Astrocyte (in vitro differentiated cells and primary cell): ENCODE data around the gene CNKSR2. TPM values are rescaled to one million over a fixed set of nuclear protein-coding genes. Genes with fewer than 3 reads are reported as not detected.

Experiments
- DNase-seq: peaks from one replicate; pipeline ENCODE4 v3.0.0-alpha.2; 2010; ENCODE audit warnings: low read depth
- FAIRE-seq: peaks from 2 replicates; lab custom pipeline; 2011; peaks lifted over from hg19 to GRCh38; lab: Jason Lieb, UNC
- H2AFZ ChIP-seq: 2 replicates; pipeline ENCODE4 v1.6.0; 2012; ENCODE audit warnings: low read depth, low read length, inconsistent platforms
- H3K27ac ChIP-seq: 2 replicates; pipeline ENCODE4 v1.5.1; 2011; ENCODE audit warnings: low read depth, low read length, inconsistent platforms
- H3K27me3 ChIP-seq: 2 replicates; pipeline ENCODE4 v1.6.0; 2011; ENCODE audit warnings: low read length, inconsistent platforms; ENCODE audit not compliant: insufficient read depth
- H3K36me3 ChIP-seq: 2 replicates; pipeline ENCODE4 v1.5.1; 2011; ENCODE audit warnings: low read length, inconsistent platforms; ENCODE audit not compliant: insufficient read depth
- H3K4me1 ChIP-seq: 2 replicates; pipeline ENCODE4 v1.5.1; 2011; ENCODE audit warnings: low read length, inconsistent platforms; ENCODE audit not compliant: insufficient read depth
- H3K4me2 ChIP-seq: 2 replicates; pipeline ENCODE4 v1.6.0; 2012; ENCODE audit warnings: low read length, inconsistent platforms
- H3K4me3 ChIP-seq: 2 replicates; pipeline ENCODE4 v1.5.1; 2011; ENCODE audit warnings: low read depth, mild to moderate bottlenecking, low read length, inconsistent platforms; ENCODE audit not compliant: insufficient read depth
- H3K79me2 ChIP-seq: 2 replicates; pipeline ENCODE4 v1.6.0; 2012; ENCODE audit warnings: mild to moderate bottlenecking, low read length, inconsistent platforms; ENCODE audit not compliant: insufficient read depth
- H3K9ac ChIP-seq: 2 replicates; pipeline ENCODE4 v1.6.0; 2012; ENCODE audit warnings: mild to moderate bottlenecking, low read length, inconsistent platforms
- H3K9me3 ChIP-seq: 2 replicates; pipeline ENCODE4 v1.5.1; 2012; ENCODE audit warnings: low read depth, mild to moderate bottlenecking, low read length, inconsistent platforms; ENCODE audit not compliant: insufficient read depth
- H4K20me1 ChIP-seq: 2 replicates; pipeline ENCODE4 v1.6.0; 2012; ENCODE audit warnings: low read length, inconsistent platforms; ENCODE audit not compliant: insufficient read depth
- H3K27ac Mint-ChIP-seq: one replicate; pipeline ENCODE4 v1.8.0; 2021; ENCODE audit warnings: mild to moderate bottlenecking, mixed read lengths; ENCODE audit not compliant: unreplicated experiment
- H3K27me3 Mint-ChIP-seq: one replicate; pipeline ENCODE4 v1.8.0; 2021; ENCODE audit warnings: low read depth, mixed read lengths; ENCODE audit not compliant: unreplicated experiment
- H3K36me3 Mint-ChIP-seq: one replicate; pipeline ENCODE4 v1.8.0; 2021; ENCODE audit warnings: low read depth, mixed read lengths; ENCODE audit not compliant: unreplicated experiment
- H3K4me1 Mint-ChIP-seq: one replicate; pipeline ENCODE4 v1.8.0; 2021; ENCODE audit warnings: low read depth, mixed read lengths; ENCODE audit not compliant: unreplicated experiment
- H3K4me3 Mint-ChIP-seq: one replicate; pipeline ENCODE4 v1.8.0; 2021; ENCODE audit warnings: mild to moderate bottlenecking, moderate library complexity, mixed read lengths; ENCODE audit not compliant: unreplicated experiment
- H3K9me3 Mint-ChIP-seq: one replicate; pipeline ENCODE4 v1.8.0; 2021; ENCODE audit warnings: mild to moderate bottlenecking, mixed read lengths; ENCODE audit not compliant: unreplicated experiment
- EZH2 ChIP-seq: IDR thresholded peaks from 2 replicates; pipeline ENCODE4 v1.6.1; 2012; ENCODE audit warnings: mild to moderate bottlenecking, low read length, inconsistent platforms; ENCODE audit not compliant: insufficient read depth
- total RNA-seq: library from RNA; stranded (reverse); gene quantifications from 2 replicates; pipeline ENCODE4 v1.2.1, GENCODE V29; 2021
- TF ChIP-seq, protein P1 (sequence below): IDR thresholded peaks from 2 replicates; pipeline ENCODE4 v1.5.1; 2011; ENCODE audit warnings: low read depth, mild to moderate bottlenecking, inconsistent platforms, low read length, moderate library complexity; ENCODE audit not compliant: insufficient read depth

The CNKSR2 gene
- total RNA-seq, 1 donor from 2014 or later, result 4.1 TPM

DNA sequence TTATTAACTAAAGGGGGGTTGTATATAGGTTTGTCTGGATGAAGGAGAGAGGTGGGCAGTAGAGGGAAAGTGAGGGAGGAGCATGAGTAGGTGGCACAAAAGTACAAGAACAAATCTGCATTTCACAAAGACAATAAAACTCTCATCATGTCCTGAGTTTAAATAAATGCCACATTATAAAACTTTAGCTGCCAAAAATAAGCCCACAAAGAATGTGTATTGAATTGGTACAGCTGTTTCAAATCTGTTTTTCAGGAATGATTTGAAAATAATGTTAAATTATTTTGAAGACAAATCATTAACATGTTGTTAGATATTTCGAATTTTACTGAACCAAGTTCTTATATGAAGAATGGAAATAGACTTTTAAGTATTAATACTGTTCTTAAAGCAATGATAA, 5.8 kb downstream of the CNKSR2 start:
- FAIRE-seq (peak; percentile 13), DNase-seq (no peak)
- TF ChIP-seq, protein P1, sequence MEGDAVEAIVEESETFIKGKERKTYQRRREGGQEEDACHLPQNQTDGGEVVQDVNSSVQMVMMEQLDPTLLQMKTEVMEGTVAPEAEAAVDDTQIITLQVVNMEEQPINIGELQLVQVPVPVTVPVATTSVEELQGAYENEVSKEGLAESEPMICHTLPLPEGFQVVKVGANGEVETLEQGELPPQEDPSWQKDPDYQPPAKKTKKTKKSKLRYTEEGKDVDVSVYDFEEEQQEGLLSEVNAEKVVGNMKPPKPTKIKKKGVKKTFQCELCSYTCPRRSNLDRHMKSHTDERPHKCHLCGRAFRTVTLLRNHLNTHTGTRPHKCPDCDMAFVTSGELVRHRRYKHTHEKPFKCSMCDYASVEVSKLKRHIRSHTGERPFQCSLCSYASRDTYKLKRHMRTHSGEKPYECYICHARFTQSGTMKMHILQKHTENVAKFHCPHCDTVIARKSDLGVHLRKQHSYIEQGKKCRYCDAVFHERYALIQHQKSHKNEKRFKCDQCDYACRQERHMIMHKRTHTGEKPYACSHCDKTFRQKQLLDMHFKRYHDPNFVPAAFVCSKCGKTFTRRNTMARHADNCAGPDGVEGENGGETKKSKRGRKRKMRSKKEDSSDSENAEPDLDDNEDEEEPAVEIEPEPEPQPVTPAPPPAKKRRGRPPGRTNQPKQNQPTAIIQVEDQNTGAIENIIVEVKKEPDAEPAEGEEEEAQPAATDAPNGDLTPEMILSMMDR, result no peak
- no peak for TF ChIP-seq EZH2
- H3K36me3 ChIP-seq, result no peaks in the 10 kb centered on the region
- H3K27me3 ChIP-seq, result peaks cover 7% of the 10 kb centered on the region
- Mint-ChIP-seq H3K4me1 (no peaks in the 10 kb centered on the region), H3K9me3 (no peaks in the 10 kb centered on the region), H3K4me3 (no peak overlapping the region), H3K36me3 (no peaks in the 10 kb centered on the region), H3K27me3 (no peaks in the 10 kb centered on the region), H3K27ac (no peak overlapping the region)
- no peak overlapping the region for H2AFZ ChIP-seq
- no peak overlapping the region for H3K9ac ChIP-seq
- no peaks in the 10 kb centered on the region for H3K79me2 ChIP-seq
- H3K9me3 ChIP-seq, result no peaks in the 10 kb centered on the region
- H3K27ac ChIP-seq, result no peak overlapping the region
- H3K4me2 ChIP-seq, result no peak overlapping the region
- no peaks in the 10 kb centered on the region for H3K4me1 ChIP-seq
- H4K20me1 ChIP-seq, result no peaks in the 10 kb centered on the region
- no peak overlapping the region for H3K4me3 ChIP-seq

DNA sequence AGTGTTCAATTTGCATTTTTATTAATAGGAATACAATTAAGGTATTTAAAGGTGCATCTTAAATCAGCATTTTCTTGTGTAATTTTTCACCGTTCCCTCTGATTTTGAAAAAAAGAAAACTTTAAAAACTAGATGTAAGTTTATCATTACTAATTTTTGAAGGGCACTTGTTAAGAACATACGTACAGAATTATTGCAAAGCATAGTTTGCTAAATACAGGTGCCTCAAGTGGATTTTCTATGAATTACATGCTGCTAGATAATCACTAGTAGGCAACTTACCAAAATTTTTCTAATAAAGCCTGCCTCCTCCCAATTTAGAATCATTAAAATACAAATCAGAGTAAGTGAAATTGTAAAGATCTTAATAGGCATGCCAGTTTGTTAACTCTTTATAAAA, 8.5 kb downstream of the CNKSR2 start:
- Histone ChIP-seq H3K4me3 (no peak overlapping the region), H2AFZ (no peak overlapping the region), H3K79me2 (no peaks in the 10 kb centered on the region), H3K9ac (no peak overlapping the region), H3K36me3 (no peaks in the 10 kb centered on the region), H4K20me1 (no peaks in the 10 kb centered on the region), H3K9me3 (no peaks in the 10 kb centered on the region), H3K4me1 (no peaks in the 10 kb centered on the region), H3K27ac (no peak overlapping the region), H3K4me2 (no peak overlapping the region), H3K27me3 (no peaks in the 10 kb centered on the region)
- DNase-seq, result no peak
- Mint-ChIP-seq H3K27me3 (no peaks in the 10 kb centered on the region), H3K9me3 (no peaks in the 10 kb centered on the region), H3K27ac (no peak overlapping the region), H3K4me1 (no peaks in the 10 kb centered on the region), H3K4me3 (no peak overlapping the region), H3K36me3 (no peaks in the 10 kb centered on the region)
- TF ChIP-seq, protein P1, result peak; percentile 18
- no peak for TF ChIP-seq EZH2
- no peak for FAIRE-seq

DNA sequence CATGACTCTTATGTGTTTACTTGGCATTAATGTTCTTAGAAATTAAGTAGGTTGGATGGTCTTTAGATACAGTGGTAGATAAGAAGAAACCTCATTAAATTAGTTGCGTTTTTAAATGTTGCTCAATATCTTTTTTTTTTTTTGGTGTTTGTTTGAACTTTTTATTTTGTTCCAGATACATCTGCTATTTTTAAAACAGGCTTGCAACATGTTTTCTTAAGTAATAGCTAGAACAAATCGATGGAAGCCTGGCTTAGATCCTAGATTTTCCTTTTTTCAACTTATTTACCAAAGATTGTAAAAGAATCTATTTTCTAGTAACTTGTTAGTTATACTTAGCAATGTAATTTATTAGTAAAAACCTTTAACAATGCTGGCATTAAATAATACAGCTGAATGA, 9.3 kb downstream of the CNKSR2 start:
- Mint-ChIP-seq H3K36me3 (no peaks in the 10 kb centered on the region), H3K4me3 (no peak overlapping the region), H3K27me3 (no peaks in the 10 kb centered on the region), H3K4me1 (no peaks in the 10 kb centered on the region), H3K9me3 (no peaks in the 10 kb centered on the region), H3K27ac (no peak overlapping the region)
- no peaks in the 10 kb centered on the region for H4K20me1 ChIP-seq
- H3K4me1 ChIP-seq, result no peaks in the 10 kb centered on the region
- TF ChIP-seq, protein P1, result no peak
- no peak for TF ChIP-seq EZH2
- no peak overlapping the region for H3K27ac ChIP-seq
- H3K4me3 ChIP-seq, result no peak overlapping the region
- DNase-seq, result no peak
- H3K9me3 ChIP-seq, result no peaks in the 10 kb centered on the region
- H2AFZ ChIP-seq, result no peak overlapping the region
- no peaks in the 10 kb centered on the region for H3K27me3 ChIP-seq
- FAIRE-seq, result peak; percentile 26
- no peaks in the 10 kb centered on the region for H3K36me3 ChIP-seq
- no peak overlapping the region for H3K9ac ChIP-seq
- no peak overlapping the region for H3K4me2 ChIP-seq
- H3K79me2 ChIP-seq, result no peaks in the 10 kb centered on the region
